ENCODE measurements around the gene ODF2L. TPM values are rescaled to one million over a fixed set of nuclear protein-coding genes. Genes with fewer than 3 reads are reported as not detected.

The ODF2L gene
- total and polyA plus RNA-seq, 2 of the 4 experiments (the other 2 are of a cell fraction) = 10.4 to 12.3 TPM

GRCh38 chr1:86423873-86424272 lies 27.8 kb upstream of the ODF2L start, which contains the start of gene CLCA2:
CLCA2 (plus strand) TSS chr1:86424171; CDS start chr1:86424248, 77 bp downstream.
- ChIA-PET POLR2A (ENCODE audit: unreplicated experiment) (no interaction called here), CTCF (no interaction called here)
- in situ Hi-C loops (cut with MboI; ENCODE audit: low sequenced_read_pairs) = no loop called here
- Histone ChIP-seq H4K8ac (ENCODE audit: low read depth in 2 of 2, low read length in 2 of 2) (no peak within 1 kb of the TSS), H4K91ac (ENCODE audit: insufficient read depth, low read depth, low read length) (no peak within 1 kb of the TSS), H2BK120ac (ENCODE audit: low read depth, low read length) (no peak within 1 kb of the TSS), H3K79me1 (ENCODE audit: low read depth in 1 of 2, low read length in 2 of 2) (no peaks in the 10 kb centered on the region), H3K27ac (ENCODE audit: insufficient read depth, low read length) (no peak within 1 kb of the TSS), H2BK20ac (ENCODE audit: low read depth, low read length) (no peak within 1 kb of the TSS), H3K9me1 (ENCODE audit: insufficient read depth, low read length) (no peaks in the 10 kb centered on the region), H2BK5ac (ENCODE audit: low read depth, low read length, poor library complexity, severe bottlenecking) (no peak within 1 kb of the TSS), H3K9ac (ENCODE audit: low read depth, low read length) (no peak within 1 kb of the TSS), H3K14ac (replicated peaks; ENCODE audit: low read depth, low read length) (no peak within 1 kb of the TSS), H3K56ac (ENCODE audit: extremely low read depth, insufficient read depth, low read length) (no peak within 1 kb of the TSS), H2AK9ac (replicated peaks; ENCODE audit: low read depth, low read length, poor library complexity) (no peak within 1 kb of the TSS), H3K18ac (ENCODE audit: low read depth, low read length) (no peak within 1 kb of the TSS), H2AFZ (replicated peaks; ENCODE audit: low read length, poor library complexity) (no peak within 1 kb of the TSS), H2AK5ac (ENCODE audit: low read depth, low read length) (no peak within 1 kb of the TSS), H3K4me1 (ENCODE audit: control insufficient read depth, insufficient read depth, low read length) (no peaks in the 10 kb centered on the region), H3K36me3 (ENCODE audit: control insufficient read depth, insufficient read depth, low read length) (no peaks in the 10 kb centered on the region), H4K20me1 (ENCODE audit: insufficient read depth, low read length) (no peaks in the 10 kb centered on the region), H3K4ac (ENCODE audit: low read depth, low read length) (no peak within 1 kb of the TSS), H3K9me3 (ENCODE audit: control insufficient read depth, insufficient read depth, low read length) (no peaks in the 10 kb centered on the region), H3K4me2 (ENCODE audit: low read depth, low read length) (no peak within 1 kb of the TSS), H3K4me3 (ENCODE audit: insufficient read depth, low read depth, low read length) (no peak within 1 kb of the TSS), H4K5ac (ENCODE audit: low read depth, low read length) (no peak within 1 kb of the TSS), H3K23ac (ENCODE audit: low read depth, low read length) (no peak within 1 kb of the TSS), H2BK15ac (ENCODE audit: low read depth, low read length) (no peak within 1 kb of the TSS), H3K27me3 (ENCODE audit: control insufficient read depth, insufficient read depth, low read length) (0 out of 2 replicates have a peak, but pooled peaks cover 3% of the 10 kb centered on the region)
- TF ChIP-seq CEBPB (IDR thresholded peaks at IDR 0.05; ENCODE audit: low read depth, low read length) (no peak), SMC3 (IDR thresholded peaks at IDR 0.05; ENCODE audit: low read depth, low read length) (no peak), CTCF (conservative IDR thresholded peaks at IDR 0.05; ENCODE audit: low read depth, low read length) (no peak), MXI1 (IDR thresholded peaks at IDR 0.05; ENCODE audit: borderline replicate concordance, low read depth, low read length) (no peak), NFE2L2 (IDR thresholded peaks at IDR 0.05; ENCODE audit: low read depth, low read length) (no peak), RFX5 (IDR thresholded peaks at IDR 0.05; ENCODE audit: low read depth, low read length) (no peak), RCOR1 (IDR thresholded peaks at IDR 0.05; ENCODE audit: insufficient replicate concordance, low read length) (no peak), FOS (IDR thresholded peaks at IDR 0.05; ENCODE audit: low read depth, low read length) (no peak)
- no peak for DNase-seq
- intact Hi-C loops (cut with micrococcal nuclease) = no loop called here
- peak; percentile 27; the same call in 1 of the 2 replicates for ATAC-seq (ENCODE audit: low read depth)
- BruUV-seq (replicated peaks) = no TSS peak
- dilution Hi-C loops (cut with HindIII; ENCODE audit: low sequenced_read_pairs, unreplicated experiment) = no loop called here

Data from IMR-90 (cell line).